RCC 7860 (cell line): ENCODE results near the gene GAL3ST3.
A peak's percentile ranks its signal among the peaks of the same experiment; 100 is the strongest.
"Not testable (repeated sequence)": the region's sequence is repeated elsewhere in the genome, so short reads cannot be mapped to it uniquely, and the experiment has no call there.

Experiments used
- DNase-seq: peaks from one replicate; pipeline ENCODE4 v3.0.0-alpha.2; 2015; ENCODE audit warnings: low spot score
- FAIRE-seq: peaks from 2 replicates; lab custom pipeline; 2012; peaks lifted over from hg19 to GRCh38; lab: Jason Lieb, UNC

The GAL3ST3 gene

DNA sequence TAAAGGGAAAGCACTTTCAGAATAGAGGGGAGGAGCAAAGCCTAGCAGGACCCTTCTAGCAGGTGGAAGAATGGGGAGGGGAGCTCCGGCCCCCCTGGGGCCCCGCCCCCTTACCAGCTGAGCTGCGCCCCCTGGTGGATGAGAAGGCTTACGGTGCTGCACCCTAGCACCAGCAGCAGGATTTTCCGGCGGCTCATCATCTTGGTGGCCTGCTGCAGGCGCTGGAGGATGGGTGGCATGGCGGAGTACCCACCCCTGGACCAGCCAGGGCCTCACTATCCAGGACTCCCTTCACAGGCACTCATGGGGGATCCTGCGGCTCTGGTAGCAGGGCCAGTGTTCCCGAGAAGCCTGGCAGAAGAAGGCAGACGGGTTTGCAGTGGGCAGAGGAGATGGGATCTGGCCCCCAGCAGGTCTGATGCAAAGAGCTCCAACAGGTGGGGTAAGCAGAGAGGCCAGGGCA is 3.8 kb downstream of the GAL3ST3 start:
- DNase-seq = peak; percentile 32
- FAIRE-seq = no peak

DNA sequence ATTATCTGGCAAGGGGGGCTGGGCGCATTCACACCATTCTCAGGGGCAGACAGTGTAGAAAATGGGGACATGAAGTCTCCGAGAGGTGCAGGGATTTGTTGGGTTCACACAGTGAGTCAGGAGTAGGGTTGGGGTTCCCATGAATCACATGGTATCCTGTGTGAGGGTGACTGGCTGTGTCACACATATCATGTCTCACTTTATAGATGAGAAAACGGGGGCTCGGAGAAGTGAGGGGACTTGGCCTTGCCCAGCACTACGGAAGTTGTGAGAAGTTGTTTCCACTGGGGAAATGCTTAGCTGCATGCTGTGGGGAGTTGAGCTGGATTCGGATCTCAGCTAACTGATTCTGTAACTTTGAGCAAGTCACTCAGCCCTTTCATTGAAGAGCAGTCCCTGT is 4.2 kb downstream of the GAL3ST3 start:
- DNase-seq = no peak
- no peak for FAIRE-seq

DNA sequence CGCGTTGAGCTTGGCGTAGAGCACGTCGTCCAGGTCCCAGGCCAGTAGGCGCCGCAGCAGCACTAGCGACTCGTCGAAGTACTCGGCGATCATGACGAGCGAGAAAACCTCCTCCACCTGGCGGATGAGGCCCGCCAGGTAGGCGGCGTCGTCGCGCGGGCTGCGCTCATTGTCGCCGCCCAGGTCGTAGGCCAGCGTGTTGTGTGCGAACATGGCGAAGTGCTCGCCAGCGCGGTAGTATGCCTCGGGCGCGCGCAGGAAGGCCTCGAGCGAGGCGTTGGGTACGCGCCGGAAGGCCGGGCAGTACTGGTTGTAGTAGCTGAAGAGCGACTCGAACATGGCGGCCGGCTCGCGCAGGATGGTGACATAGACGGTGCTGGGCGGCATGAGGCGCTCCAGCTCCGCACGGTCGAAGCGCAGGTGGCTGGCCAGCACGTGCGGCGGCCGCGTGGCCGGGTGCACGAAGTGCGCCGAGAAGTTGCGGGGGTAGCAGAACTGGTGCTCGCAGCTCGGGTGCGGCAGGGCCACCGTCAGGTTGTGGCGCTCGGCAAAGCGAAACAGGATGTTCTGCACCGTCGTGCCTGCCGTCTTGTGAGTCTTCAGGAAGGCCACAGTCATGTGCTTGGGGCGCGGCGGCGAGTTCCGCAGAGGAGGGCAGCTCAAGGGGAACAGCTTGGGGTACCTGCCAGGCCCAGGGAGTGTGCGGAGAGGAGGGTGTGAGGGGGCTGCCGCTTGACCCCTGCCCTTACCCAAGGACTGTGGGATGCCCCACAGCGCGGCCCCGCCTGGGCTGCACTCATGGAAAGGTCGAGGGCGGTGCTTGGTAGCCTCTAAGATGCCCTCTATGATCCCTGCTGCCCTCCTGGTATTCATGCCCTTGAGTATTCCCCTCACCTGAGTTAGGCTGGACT is 5.7 kb downstream of the GAL3ST3 start:
- no peak for DNase-seq

DNA sequence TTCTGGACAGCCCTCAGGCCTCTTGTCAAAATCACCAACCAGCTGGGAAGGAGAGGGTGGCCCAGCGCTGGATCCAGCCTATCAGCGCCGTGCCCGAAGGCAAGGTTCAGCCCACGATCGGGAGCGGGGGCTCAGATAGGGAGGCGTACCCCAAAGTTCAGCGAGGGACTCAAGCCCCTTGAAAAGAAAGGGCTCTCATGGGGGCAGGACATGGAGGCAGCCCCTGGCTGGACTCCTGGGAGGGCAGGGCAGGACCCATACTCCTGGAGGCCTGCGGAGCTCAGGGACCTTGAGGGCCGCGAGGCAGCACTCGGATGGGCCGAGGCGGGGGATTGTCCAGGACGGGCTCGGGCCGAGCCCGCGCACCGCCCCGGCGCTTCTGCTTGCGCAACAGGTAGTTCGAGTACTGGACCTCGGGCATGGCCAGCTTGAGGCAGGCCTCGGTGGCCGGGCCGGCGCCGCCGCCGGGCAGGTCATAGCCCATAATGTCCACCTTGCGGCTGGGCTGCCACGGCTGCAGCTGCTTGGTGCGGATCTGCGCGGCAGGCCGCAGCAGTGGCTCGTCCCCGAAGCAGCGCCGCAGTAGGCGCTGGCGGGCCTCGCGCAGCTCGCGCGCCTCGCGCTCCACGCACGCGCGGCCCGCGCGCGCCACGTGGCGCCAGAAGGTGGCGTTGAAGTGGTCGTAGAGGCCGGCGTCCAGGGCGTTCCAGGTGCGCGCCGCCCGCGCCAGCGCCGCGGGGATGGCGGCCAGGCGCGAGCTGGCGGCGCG is 6.5 kb downstream of the GAL3ST3 start:
- DNase-seq (no peak), FAIRE-seq (no peak)

More for the DNA sequence above, 5.7 kb downstream of the GAL3ST3 start:
- no peak for FAIRE-seq

GRCh38 chr11:66039765-66040164 is 9.2 kb downstream of the GAL3ST3 start:
- no peak for DNase-seq
- FAIRE-seq = no peak

DNA sequence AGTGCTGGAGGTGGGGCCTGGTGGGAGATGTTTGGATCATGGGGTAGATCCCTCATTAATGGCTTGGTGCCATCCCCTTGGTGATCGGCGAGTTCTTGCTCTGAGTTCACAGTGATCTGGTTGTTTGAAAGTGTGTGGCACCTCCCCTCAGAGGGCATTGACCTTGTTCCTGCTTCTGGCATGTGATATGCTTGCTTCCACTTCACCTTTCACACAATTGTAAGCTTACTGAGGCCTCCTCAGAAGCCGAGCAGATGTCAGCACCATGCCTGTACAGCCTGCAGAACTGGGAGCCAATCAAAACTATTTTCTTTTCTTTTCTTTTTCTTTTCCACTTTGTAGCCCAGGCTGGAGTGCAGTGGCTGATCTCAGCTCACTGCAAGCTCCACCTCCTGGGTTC is 11.6 kb downstream of the GAL3ST3 start:
- DNase-seq = no peak
- no peak for FAIRE-seq

DNA sequence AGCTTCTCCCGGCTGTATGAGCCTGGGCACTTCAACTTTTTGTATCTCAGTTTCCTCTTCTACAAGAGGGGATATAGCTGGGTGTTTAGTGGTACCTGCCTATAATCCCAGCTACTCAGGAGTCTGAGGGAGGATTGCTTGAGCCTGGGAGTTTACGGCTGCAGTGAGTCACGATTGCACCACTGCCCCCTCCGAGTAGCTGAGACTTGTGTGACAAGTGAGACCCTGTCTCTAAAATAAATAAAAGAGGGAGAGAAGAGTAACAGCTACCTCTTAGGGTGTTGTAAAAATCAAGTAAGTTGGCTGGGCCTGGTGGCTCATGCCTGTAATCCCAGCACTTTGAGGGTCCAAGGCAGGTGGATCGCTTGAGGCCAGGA is 12.6 kb downstream of the GAL3ST3 start:
- DNase-seq (no peak), FAIRE-seq (no peak)

- no peak for DNase-seq
- FAIRE-seq = no peak
These were observed 13.2 kb downstream of the GAL3ST3 start for GRCh38 chr11:66035653-66036333.

GRCh38 chr11:66032957-66033735 is 15.8 kb downstream of the GAL3ST3 start:
- no peak for FAIRE-seq
- DNase-seq = no peak

- no peak for DNase-seq
- FAIRE-seq = no peak
These were observed 22.9 kb downstream of the GAL3ST3 start, which contains the start of gene CATSPER1 for GRCh38 chr11:66026017-66026529. Gene CATSPER1, minus strand, starts transcription at chr11:66026479. Its CDS starts 100 bp downstream, at chr11:66026379.

GRCh38 chr11:66023186-66023440 is 25.8 kb downstream of the GAL3ST3 start:
- not testable (repeated sequence) for FAIRE-seq, DNase-seq

GRCh38 chr11:66022401-66023185 is 26.4 kb downstream of the GAL3ST3 start:
- FAIRE-seq = no peak
- peak; percentile 39 for DNase-seq

DNA sequence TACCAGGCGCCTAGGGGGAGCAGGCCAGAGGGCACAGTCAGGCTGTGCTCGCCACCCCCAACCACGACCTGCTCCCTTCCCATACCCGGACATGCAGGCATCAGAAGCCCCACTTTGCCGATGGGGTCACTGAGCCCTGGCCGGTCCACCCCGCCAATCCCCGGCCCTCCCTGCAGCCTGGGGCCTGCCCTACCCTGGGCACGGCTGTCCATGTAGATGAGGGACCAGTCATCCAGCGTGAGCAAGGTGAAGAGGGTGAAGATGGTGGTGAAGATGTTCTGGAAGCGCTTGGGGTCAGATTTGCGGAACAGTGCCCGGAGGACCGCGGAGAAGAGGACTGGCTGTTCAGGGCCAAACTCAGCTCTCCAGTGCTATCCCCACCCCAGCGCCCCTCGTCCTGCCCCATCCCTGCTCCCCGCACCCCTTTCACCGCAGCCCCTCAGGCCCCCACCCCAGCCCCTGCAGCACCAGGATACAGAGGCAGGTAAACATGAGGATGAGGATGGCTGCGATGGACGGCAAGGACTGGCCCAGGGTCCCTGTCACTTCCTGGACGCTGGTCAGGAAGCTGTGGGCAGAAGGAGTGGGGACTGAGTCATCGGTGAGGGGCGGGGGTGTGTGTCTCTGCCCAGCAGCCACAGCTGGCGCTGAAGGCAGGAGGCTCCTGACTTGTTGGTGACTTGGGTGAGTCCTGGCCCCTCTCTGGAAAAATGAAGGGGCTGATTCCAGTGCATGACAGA is 28.2 kb downstream of the GAL3ST3 start:
- DNase-seq (peak; percentile 75), FAIRE-seq (peak; percentile 62)

- FAIRE-seq = no peak
- DNase-seq = no peak
These were observed 28.7 kb downstream of the GAL3ST3 start for GRCh38 chr11:66020212-66020611.

DNA sequence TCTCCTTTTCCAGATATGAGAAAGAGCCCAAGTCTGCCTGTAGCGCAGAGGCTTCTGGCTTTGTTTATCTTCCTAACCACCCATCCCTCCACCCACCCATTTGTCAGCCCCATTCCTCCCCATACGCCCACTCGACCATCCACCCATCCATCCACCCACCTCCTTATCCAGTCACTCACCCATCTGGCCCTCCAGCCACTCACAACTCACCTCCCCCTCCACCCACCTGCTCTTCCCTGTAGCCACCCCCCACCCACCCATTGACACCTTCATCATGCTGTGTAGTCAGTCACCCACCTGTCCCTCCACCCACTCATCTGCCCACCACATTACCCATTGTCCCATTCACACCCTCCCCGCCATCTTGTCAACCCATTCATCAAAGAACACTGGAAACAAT is 31.6 kb downstream of the GAL3ST3 start:
- FAIRE-seq = no peak
- no peak for DNase-seq

DNA sequence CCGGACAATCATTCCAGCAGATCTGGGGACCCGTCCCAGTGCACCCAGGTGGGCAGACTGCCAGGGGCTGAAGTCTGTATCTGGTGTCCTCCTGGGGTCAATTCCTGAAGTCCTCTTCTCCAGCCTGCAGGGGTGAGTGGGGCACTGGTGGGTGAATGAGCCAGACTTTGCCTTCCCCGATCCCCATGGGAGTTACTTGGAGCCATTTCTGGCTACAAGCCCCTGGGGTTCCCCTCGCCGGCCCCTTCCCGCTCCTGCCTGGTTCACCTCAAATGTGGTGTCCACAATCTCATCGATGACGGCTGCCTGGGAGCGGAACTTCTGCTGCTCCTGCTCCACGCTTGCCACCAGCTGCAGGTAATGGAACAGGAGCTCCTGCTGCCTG is 32.2 kb downstream of the GAL3ST3 start:
- DNase-seq = no peak
- no peak for FAIRE-seq

GRCh38 chr11:66015936-66016792 is 32.8 kb downstream of the GAL3ST3 start:
- FAIRE-seq (no peak), DNase-seq (no peak)

DNA sequence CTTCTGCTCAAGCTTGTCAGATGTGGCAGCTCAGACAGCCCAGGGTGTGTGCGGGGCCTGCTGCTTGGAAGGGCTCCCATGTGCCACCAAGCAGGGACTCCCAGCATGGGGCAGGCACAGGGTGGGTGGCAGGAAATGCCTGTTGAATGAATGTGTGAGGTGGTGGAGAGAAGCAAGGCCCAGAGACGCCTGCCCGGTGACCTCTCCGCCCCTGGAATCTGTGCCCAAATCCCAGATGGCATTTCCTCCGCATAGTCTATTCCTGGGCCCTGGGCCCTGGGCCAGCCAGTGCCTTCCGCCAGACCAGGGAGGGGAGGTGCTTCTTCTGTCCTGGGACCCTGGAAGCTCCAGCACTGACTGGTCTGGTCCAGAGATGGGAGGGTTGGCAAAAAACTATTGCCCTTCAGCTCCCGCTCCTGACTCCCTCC is 33.5 kb downstream of the GAL3ST3 start:
- peak; percentile 67 for FAIRE-seq
- peak; percentile 90 for DNase-seq
